IPS-11a (cell line): ENCODE measurements around the gene CRYBG3.

ENCODE experiments used
- H3K4me3 ChIP-seq: one replicate; pipeline ENCODE4 v1.5.1; 2013; ENCODE audit warnings: low read depth, low read length, control low read depth

The CRYBG3 gene

GRCh38 chr3:97835761-97836160, 13.9 kb downstream of the CRYBG3 start:
- no peak overlapping the region for H3K4me3 ChIP-seq

- no peak overlapping the region for H3K4me3 ChIP-seq
Observed at GRCh38 chr3:97838393-97838792, 16.6 kb downstream of the CRYBG3 start.

GRCh38 chr3:97839944-97840343, 18.1 kb downstream of the CRYBG3 start:
- H3K4me3 ChIP-seq: no peak overlapping the region

GRCh38 chr3:97841304-97841703, 19.5 kb downstream of the CRYBG3 start:
- no peak overlapping the region for H3K4me3 ChIP-seq

- no peak overlapping the region for H3K4me3 ChIP-seq
Observed at GRCh38 chr3:97841956-97842355, 20.1 kb downstream of the CRYBG3 start.

GRCh38 chr3:97848779-97849178, 27.0 kb downstream of the CRYBG3 start:
- no peak overlapping the region for H3K4me3 ChIP-seq

- no peak overlapping the region for H3K4me3 ChIP-seq
Observed at GRCh38 chr3:97857401-97857800, 35.6 kb downstream of the CRYBG3 start.

GRCh38 chr3:97860364-97860763, 38.6 kb downstream of the CRYBG3 start:
- H3K4me3 ChIP-seq: no peak overlapping the region

GRCh38 chr3:97862582-97862981, 40.8 kb downstream of the CRYBG3 start:
- no peak overlapping the region for H3K4me3 ChIP-seq

- no peak overlapping the region for H3K4me3 ChIP-seq
Observed at GRCh38 chr3:97863031-97863430, 41.2 kb downstream of the CRYBG3 start.

GRCh38 chr3:97863775-97864174, 42.0 kb downstream of the CRYBG3 start:
- no peak overlapping the region for H3K4me3 ChIP-seq

GRCh38 chr3:97871186-97871585, 49.4 kb downstream of the CRYBG3 start:
- no peak overlapping the region for H3K4me3 ChIP-seq

- no peak overlapping the region for H3K4me3 ChIP-seq
Observed at GRCh38 chr3:97871801-97872524, 50.2 kb downstream of the CRYBG3 start.

GRCh38 chr3:97872525-97873042, 50.8 kb downstream of the CRYBG3 start:
- H3K4me3 ChIP-seq: no peak overlapping the region

GRCh38 chr3:97880267-97880666, 58.5 kb downstream of the CRYBG3 start:
- H3K4me3 ChIP-seq: no peak overlapping the region

GRCh38 chr3:97882975-97883598, 61.3 kb downstream of the CRYBG3 start:
- no peak overlapping the region for H3K4me3 ChIP-seq

GRCh38 chr3:97883736-97884135, 61.9 kb downstream of the CRYBG3 start:
- no peak overlapping the region for H3K4me3 ChIP-seq

- no peak overlapping the region for H3K4me3 ChIP-seq
Observed at GRCh38 chr3:97884586-97885123, 62.8 kb downstream of the CRYBG3 start.

GRCh38 chr3:97885931-97886824, 64.4 kb downstream of the CRYBG3 start:
- H3K4me3 ChIP-seq: no peak overlapping the region

- H3K4me3 ChIP-seq: no peak overlapping the region
Observed at GRCh38 chr3:97889814-97890213, 68.0 kb downstream of the CRYBG3 start.

- H3K4me3 ChIP-seq: no peak overlapping the region
Observed at GRCh38 chr3:97892852-97893251, 71.0 kb downstream of the CRYBG3 start.
